SU-DHL-6 (cell line): ENCODE results near the gene MDM1.
A peak's percentile ranks its signal among the peaks of the same experiment; 100 is the strongest.

Source experiments
- H2AFZ ChIP-seq: fragments of 200-600 bp; sonication (generic); 2 replicates; pipeline ENCODE4 v1.6.1; 2014; ENCODE audit warnings: low read depth, mild to moderate bottlenecking, moderate library complexity, mixed read lengths, antibody characterized with exemption, low read length; ENCODE audit not compliant: severe bottlenecking
- H3F3A ChIP-seq: fragments of 200-600 bp; shearing (Covaris generic); 2 replicates; pipeline ENCODE4 v1.6.0; 2016; ENCODE audit warnings: antibody characterized with exemption, mild to moderate bottlenecking; ENCODE audit not compliant: insufficient read depth
- H3K27ac ChIP-seq: fragments of 200-600 bp; sonication (generic); 2 replicates; pipeline ENCODE4 v1.5.1; 2016; ENCODE audit warnings: low read depth, mild to moderate bottlenecking, low read length, moderate library complexity, mixed read lengths
- H3K27me3 ChIP-seq: fragments of 200-600 bp; sonication (generic), shearing (Covaris generic); 2 replicates; pipeline ENCODE4 v1.6.0; 2014; ENCODE audit warnings: mild to moderate bottlenecking, low read length
- H3K36me3 ChIP-seq: fragments of 200-600 bp; sonication (generic); 2 replicates; pipeline ENCODE4 v1.6.1; 2014; ENCODE audit warnings: mild to moderate bottlenecking, low read length, mixed read lengths
- H3K4me2 ChIP-seq: fragments of 300-600, 200-600 bp; shearing (Covaris generic), sonication (generic); 2 replicates; pipeline ENCODE4 v1.6.0; 2014; ENCODE audit warnings: low read length, low read depth, mild to moderate bottlenecking; ENCODE audit not compliant: poor library complexity, severe bottlenecking
- H3K4me3 ChIP-seq: fragments of 200-600 bp; sonication (generic); 2 replicates; pipeline ENCODE4 v1.5.1; 2014; ENCODE audit warnings: antibody characterized with exemption, low read length, mild to moderate bottlenecking, mixed read lengths; ENCODE audit not compliant: insufficient read depth, poor library complexity, severe bottlenecking
- H3K79me2 ChIP-seq: fragments of 200-600 bp; sonication (generic); 2 replicates; pipeline ENCODE4 v1.6.1; 2014; ENCODE audit warnings: mild to moderate bottlenecking, low read length, moderate library complexity; ENCODE audit not compliant: insufficient read depth
- H3K9ac ChIP-seq: fragments of 200-600 bp; sonication (generic); 2 replicates; pipeline ENCODE4 v1.7.0; 2014; ENCODE audit warnings: mild to moderate bottlenecking, low read length
- H3K9me2 ChIP-seq: fragments of 200-600 bp; sonication (generic); replicated peaks from 2 replicates; pipeline ENCODE4 v1.6.1; 2014; ENCODE audit warnings: low read length; ENCODE audit not compliant: insufficient read depth
- H3K9me3 ChIP-seq: fragments of 200-600 bp; sonication (generic); 2 replicates; pipeline ENCODE4 v1.6.1; 2014; ENCODE audit warnings: low read length, mixed read lengths; ENCODE audit not compliant: insufficient read depth
- H4K20me1 ChIP-seq: fragments of 200-600 bp; sonication (generic); 2 replicates; pipeline ENCODE4 v1.6.1; 2014; ENCODE audit warnings: low read depth, mild to moderate bottlenecking, antibody characterized with exemption, low read length, moderate library complexity, mixed read lengths
- EZH2phosphoT487 ChIP-seq: fragments of 200-600 bp; sonication (generic), shearing (Covaris generic); conservative IDR thresholded peaks from 2 replicates; pipeline ENCODE4 v1.6.1; 2018; ENCODE audit warnings: mild to moderate bottlenecking, antibody characterized with exemption, low read length, moderate library complexity, mixed read lengths
- TF ChIP-seq, protein P1 (sequence below): fragments of 200-600 bp; sonication (generic); IDR thresholded peaks from one replicate; pipeline ENCODE4 v1.5.1; 2017; ENCODE audit warnings: antibody characterized with exemption, mild to moderate bottlenecking, low read length, moderate library complexity; ENCODE audit not compliant: insufficient read depth, poor library complexity, severe bottlenecking

MDM1 gene

DNA sequence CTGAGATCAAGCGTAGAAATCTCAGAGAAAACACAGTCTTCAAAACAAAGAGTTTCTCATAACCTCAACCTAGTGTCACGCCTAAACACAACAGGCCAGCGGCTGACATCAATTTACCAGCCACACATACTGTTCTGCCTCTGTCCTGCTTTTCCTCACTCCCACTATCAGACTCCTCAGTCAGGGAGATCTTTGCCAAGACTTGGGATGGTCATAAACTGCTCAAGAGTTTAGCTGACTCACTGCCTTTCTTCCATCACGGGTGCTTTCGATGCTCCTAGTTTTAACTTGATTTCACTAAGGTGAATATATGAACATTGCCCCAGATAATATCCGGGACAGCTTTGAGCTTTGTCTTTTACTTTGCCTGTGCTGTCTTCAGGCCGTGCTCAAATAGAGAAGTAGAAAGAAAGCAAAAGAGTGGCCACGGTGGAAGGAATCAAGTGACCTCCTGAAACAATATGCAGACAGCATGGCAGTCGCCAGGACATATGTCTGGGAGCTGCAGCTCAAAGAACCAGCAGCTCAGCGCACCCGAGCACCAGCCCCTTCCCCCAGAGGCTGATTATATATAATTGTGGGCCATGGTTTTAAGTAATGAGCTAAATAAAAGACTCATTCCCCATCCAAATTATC lies 12.1 kb downstream of the MDM1 start:
- Histone ChIP-seq H3K9ac (no peak overlapping the region), H3K36me3 (peaks cover 25% of the 10 kb centered on the region), H2AFZ (no peak overlapping the region), H3K4me3 (no peak overlapping the region), H3K27me3 (no peaks in the 10 kb centered on the region), H3F3A (no peaks in the 10 kb centered on the region; the same call in 1 of the 2 replicates), H3K9me3 (no peaks in the 10 kb centered on the region), H3K79me2 (no peaks in the 10 kb centered on the region), H3K27ac (no peak overlapping the region), H3K4me2 (no peak overlapping the region), H4K20me1 (no peaks in the 10 kb centered on the region), H3K9me2 (no peaks in the 10 kb centered on the region)
- TF ChIP-seq EZH2phosphoT487: no peak
- TF ChIP-seq, protein P1, sequence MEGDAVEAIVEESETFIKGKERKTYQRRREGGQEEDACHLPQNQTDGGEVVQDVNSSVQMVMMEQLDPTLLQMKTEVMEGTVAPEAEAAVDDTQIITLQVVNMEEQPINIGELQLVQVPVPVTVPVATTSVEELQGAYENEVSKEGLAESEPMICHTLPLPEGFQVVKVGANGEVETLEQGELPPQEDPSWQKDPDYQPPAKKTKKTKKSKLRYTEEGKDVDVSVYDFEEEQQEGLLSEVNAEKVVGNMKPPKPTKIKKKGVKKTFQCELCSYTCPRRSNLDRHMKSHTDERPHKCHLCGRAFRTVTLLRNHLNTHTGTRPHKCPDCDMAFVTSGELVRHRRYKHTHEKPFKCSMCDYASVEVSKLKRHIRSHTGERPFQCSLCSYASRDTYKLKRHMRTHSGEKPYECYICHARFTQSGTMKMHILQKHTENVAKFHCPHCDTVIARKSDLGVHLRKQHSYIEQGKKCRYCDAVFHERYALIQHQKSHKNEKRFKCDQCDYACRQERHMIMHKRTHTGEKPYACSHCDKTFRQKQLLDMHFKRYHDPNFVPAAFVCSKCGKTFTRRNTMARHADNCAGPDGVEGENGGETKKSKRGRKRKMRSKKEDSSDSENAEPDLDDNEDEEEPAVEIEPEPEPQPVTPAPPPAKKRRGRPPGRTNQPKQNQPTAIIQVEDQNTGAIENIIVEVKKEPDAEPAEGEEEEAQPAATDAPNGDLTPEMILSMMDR: no peak

- Histone ChIP-seq H3K79me2 (no peaks in the 10 kb centered on the region), H3K4me3 (no peak overlapping the region), H3K4me2 (no peak overlapping the region), H3F3A (no peaks in the 10 kb centered on the region; the same call in 1 of the 2 replicates), H3K27me3 (no peaks in the 10 kb centered on the region), H3K9me2 (no peaks in the 10 kb centered on the region), H3K27ac (no peak overlapping the region), H4K20me1 (no peaks in the 10 kb centered on the region), H3K36me3 (peaks cover 34% of the 10 kb centered on the region), H3K9ac (no peak overlapping the region), H3K9me3 (no peaks in the 10 kb centered on the region), H2AFZ (no peak overlapping the region)
- TF ChIP-seq, protein P1: peak; percentile 42
- no peak for TF ChIP-seq EZH2phosphoT487
These were observed 15.0 kb downstream of the MDM1 start for GRCh38 chr12:68317047-68317667.

DNA sequence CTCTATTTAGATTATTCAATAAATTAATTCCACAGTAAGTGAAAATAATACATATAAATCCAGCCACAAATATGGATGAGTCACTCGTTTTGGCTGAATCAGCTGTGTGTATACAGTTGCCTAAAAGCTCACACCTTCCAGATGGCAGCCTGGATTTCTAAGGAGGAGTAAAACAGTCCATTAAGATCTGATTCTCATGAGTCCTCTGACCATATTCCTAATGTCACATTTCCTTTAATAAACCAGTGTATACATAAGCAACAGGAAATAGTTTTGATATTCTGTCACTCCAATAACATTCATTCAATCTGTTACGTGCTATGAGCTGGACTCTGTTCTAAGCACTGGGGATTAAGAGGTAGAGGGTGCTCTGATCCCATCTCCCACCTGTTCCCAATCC lies 21.8 kb downstream of the MDM1 start:
- Histone ChIP-seq H2AFZ (no peak overlapping the region), H3K79me2 (no peaks in the 10 kb centered on the region), H3F3A (no peaks in the 10 kb centered on the region), H3K9me3 (no peaks in the 10 kb centered on the region), H3K9me2 (no peaks in the 10 kb centered on the region), H3K27ac (no peak overlapping the region), H3K4me3 (no peak overlapping the region), H3K9ac (no peak overlapping the region), H3K36me3 (peaks cover 41% of the 10 kb centered on the region; the same call in 1 of the 2 replicates), H3K27me3 (no peaks in the 10 kb centered on the region), H4K20me1 (no peaks in the 10 kb centered on the region), H3K4me2 (no peak overlapping the region)
- TF ChIP-seq EZH2phosphoT487: no peak
- TF ChIP-seq, protein P1: no peak
